Neuronal stem cell (in vitro differentiated cells): Measurements from ENCODE around the gene MLYCD.

Experiments
- DNase-seq: peaks from one replicate; pipeline ENCODE4 v3.0.0-alpha.2; 2013; ENCODE audit warnings: low spot score
- H2AFZ ChIP-seq: one replicate; pipeline ENCODE4 v1.6.1; 2013; ENCODE audit warnings: mild to moderate bottlenecking, low read length, inconsistent platforms
- H2AK5ac ChIP-seq: 2 replicates; pipeline ENCODE4 v1.6.1; 2013; ENCODE audit warnings: low read depth, mild to moderate bottlenecking, inconsistent platforms, low read length, moderate library complexity, mixed read lengths
- H2BK120ac ChIP-seq: 2 replicates; pipeline ENCODE4 v1.6.1; 2013; ENCODE audit warnings: low read depth, mild to moderate bottlenecking, inconsistent platforms, low read length, moderate library complexity, mixed read lengths
- H2BK12ac ChIP-seq: one replicate; pipeline ENCODE4 v1.6.1; 2013; ENCODE audit warnings: low read length, inconsistent platforms
- H2BK15ac ChIP-seq: 2 replicates; pipeline ENCODE4 v1.6.1; 2013; ENCODE audit warnings: mild to moderate bottlenecking, low read length, inconsistent platforms, mixed read lengths
- H2BK5ac ChIP-seq: one replicate; pipeline ENCODE4 v1.6.1; 2013; ENCODE audit warnings: inconsistent platforms, mild to moderate bottlenecking, low read length, moderate library complexity
- H3K14ac ChIP-seq: one replicate; pipeline ENCODE4 v1.6.1; 2013; ENCODE audit warnings: low read length, inconsistent platforms
- H3K18ac ChIP-seq: 2 replicates; pipeline ENCODE4 v1.6.1; 2013; ENCODE audit warnings: low read length, inconsistent platforms
- H3K23ac ChIP-seq: 2 replicates; pipeline ENCODE4 v1.6.1; 2013; ENCODE audit warnings: low read depth, mild to moderate bottlenecking, mixed read lengths, low read length, inconsistent platforms; ENCODE audit not compliant: poor library complexity
- H3K27ac ChIP-seq: replicated peaks from 3 replicates; pipeline ENCODE4 v1.5.1; 2013; ENCODE audit warnings: low read length, inconsistent platforms
- H3K27me3 ChIP-seq, 3 experiments: 2 replicates each; pipeline ENCODE4 v1.6.1; 2013; ENCODE audit warnings: low read length in 3 of 3, mild to moderate bottlenecking in 2 of 3, inconsistent platforms in 1 of 3, low read depth in 1 of 3, mixed read lengths in 1 of 3, moderate library complexity in 1 of 3; ENCODE audit not compliant: control insufficient read depth in 3 of 3, insufficient read depth in 3 of 3
- H3K36me3 ChIP-seq, 2 donors: replicated peaks in 1 of 2; 2 replicates each; pipeline ENCODE4 v1.6.1; 2013; ENCODE audit warnings: low read length in 2 of 2; ENCODE audit not compliant: control insufficient read depth in 2 of 2, insufficient read depth in 2 of 2
- H3K4ac ChIP-seq: 2 replicates; pipeline ENCODE4 v1.6.1; 2013; ENCODE audit warnings: inconsistent platforms, mild to moderate bottlenecking, low read length, moderate library complexity
- H3K4me1 ChIP-seq, 2 donors: 1 replicate in 1 of 2; 2 replicates in 1 of 2; pipeline ENCODE4 v1.6.1; 2013; ENCODE audit warnings: low read length in 2 of 2, low read depth in 1 of 2; ENCODE audit not compliant: control insufficient read depth in 2 of 2, insufficient read depth in 1 of 2
- H3K4me2 ChIP-seq: one replicate; pipeline ENCODE4 v1.6.1; 2013; ENCODE audit warnings: mild to moderate bottlenecking, low read length, inconsistent platforms; ENCODE audit not compliant: insufficient read depth, poor library complexity, severe bottlenecking
- H3K4me3 ChIP-seq, 2 donors: 2 replicates each; pipeline ENCODE4 v1.5.1; 2013; ENCODE audit warnings: low read length in 2 of 2, mild to moderate bottlenecking in 2 of 2, inconsistent platforms in 1 of 2, moderate library complexity in 1 of 2
- H3K79me1 ChIP-seq: one replicate; pipeline ENCODE4 v1.6.1; 2013; ENCODE audit warnings: low read depth, mild to moderate bottlenecking, inconsistent platforms, low read length, moderate library complexity
- H3K9ac ChIP-seq: one replicate; pipeline ENCODE4 v1.6.1; 2013; ENCODE audit warnings: mild to moderate bottlenecking, low read depth, low read length, inconsistent platforms; ENCODE audit not compliant: poor library complexity
- H3K9me3 ChIP-seq, 2 donors: replicated peaks in 1 of 2; 2 replicates each; pipeline versions ENCODE3 to v1.6.1; 2013; ENCODE audit warnings: low read length in 2 of 2, mild to moderate bottlenecking in 2 of 2, inconsistent platforms in 1 of 2, low read depth in 1 of 2, mixed read lengths in 1 of 2, moderate library complexity in 1 of 2; ENCODE audit not compliant: control insufficient read depth in 2 of 2, insufficient read depth in 1 of 2
- H4K8ac ChIP-seq: one replicate; pipeline ENCODE4 v1.6.1; 2013; ENCODE audit warnings: low read depth, mild to moderate bottlenecking, inconsistent platforms, low read length, moderate library complexity
- H4K91ac ChIP-seq: one replicate; pipeline ENCODE4 v1.6.1; 2013; ENCODE audit warnings: low read length, low read depth, mild to moderate bottlenecking, inconsistent platforms; ENCODE audit not compliant: poor library complexity
- WGBS, 2 donors: extraction: QIAGEN DNeasy Blood & Tissue Kit; methylation state at CpG; one replicate each; pipeline ENCODE4 v1.1.7; 2013; ENCODE audit warnings: missing lambda C conversion rate in 2 of 2, mixed read lengths in 1 of 2; ENCODE audit not compliant: insufficient read length in 2 of 2, insufficient replicate concordance in 1 of 2; ENCODE audit errors: extremely low coverage in 2 of 2; 5-methylcytosine and 5-hydroxymethylcytosine counted together

MLYCD gene

GRCh38 chr16:83929811-83930555 is 31.1 kb downstream of the MLYCD start:
- Histone ChIP-seq H3K4me1 (peaks cover 3 to 4% of the 10 kb centered on the region in 2 donors), H2AK5ac (peak overlapping the region; percentile 10), H3K27ac (no peak overlapping the region), H3K18ac (peak overlapping the region; percentile 38), H3K14ac (peak overlapping the region; percentile 6), H3K79me1 (no peaks in the 10 kb centered on the region), H3K9me3 (no peaks in the 10 kb centered on the region), H3K23ac (peak overlapping the region; percentile 97), H2BK15ac (no peak overlapping the region), H3K9ac (no peak overlapping the region), H4K91ac (no peak overlapping the region), H2BK5ac (no peak overlapping the region), H2AFZ (no peak overlapping the region), H3K4ac (no peak overlapping the region), H3K36me3 (no peaks in the 10 kb centered on the region), H2BK120ac (peak overlapping the region; percentile 81), H2BK12ac (no peak overlapping the region), H3K4me3 (peak overlapping the region in 1 of 2 donors; percentile 23), H3K4me2 (no peak overlapping the region), H4K8ac (peak overlapping the region; percentile 23), H3K27me3 (no peaks in the 10 kb centered on the region)
- no peak for DNase-seq
- WGBS, 2 donors: no CpG with 5 or more reads among the region's 17 CpGs

GRCh38 chr16:83930730-83931500 is 32.0 kb downstream of the MLYCD start:
- Histone ChIP-seq H3K27me3 (no peaks in the 10 kb centered on the region), H2AK5ac (peak overlapping the region; percentile 91), H3K14ac (peak overlapping the region; percentile 56), H3K4me2 (no peak overlapping the region), H3K4me3 (no peak overlapping the region), H2BK5ac (no peak overlapping the region), H3K79me1 (peaks cover 2% of the 10 kb centered on the region), H2AFZ (no peak overlapping the region), H3K23ac (peak overlapping the region; percentile 85), H3K4me1 (peaks cover 0 to 4% of the 10 kb centered on the region in 2 donors), H3K4ac (no peak overlapping the region), H3K18ac (peak overlapping the region; percentile 28), H3K9ac (peak overlapping the region; percentile 21), H2BK15ac (no peak overlapping the region), H3K36me3 (no peaks in the 10 kb centered on the region), H2BK120ac (peak overlapping the region; percentile 47), H4K8ac (peak overlapping the region; percentile 3), H3K27ac (no peak overlapping the region), H2BK12ac (peak overlapping the region; percentile 41), H3K9me3 (no peaks in the 10 kb centered on the region), H4K91ac (peak overlapping the region; percentile 30)
- no peak for DNase-seq
- no CpG with 5 or more reads among the region's 22 CpGs for WGBS, 2 donors

- Histone ChIP-seq H3K36me3 (no peaks in the 10 kb centered on the region), H4K91ac (no peak overlapping the region)
Measured at GRCh38 chr16:83931556-83931955, 32.6 kb downstream of the MLYCD start.

GRCh38 chr16:83932304-83932703 is 33.4 kb downstream of the MLYCD start:
- H3K14ac ChIP-seq: no peak overlapping the region
- H3K4ac ChIP-seq: no peak overlapping the region
- no peaks in the 10 kb centered on the region for H3K4me1 ChIP-seq
- H4K8ac ChIP-seq: no peak overlapping the region
- H4K91ac ChIP-seq: no peak overlapping the region
- peak overlapping the region; percentile 46 for H3K18ac ChIP-seq
- no peak overlapping the region for H2AFZ ChIP-seq
- no peak overlapping the region for H2BK15ac ChIP-seq
- H3K4me3 ChIP-seq: no peak overlapping the region
- H2AK5ac ChIP-seq: peak overlapping the region; percentile 61
- no peak for DNase-seq
- H3K4me2 ChIP-seq: no peak overlapping the region
- peaks cover 0 to 4% of the 10 kb centered on the region in 2 donors for H3K9me3 ChIP-seq
- H3K9ac ChIP-seq: no peak overlapping the region
- WGBS, 2 donors: no CpG with 5 or more reads among the region's 11 CpGs
- peaks cover 2% of the 10 kb centered on the region for H3K79me1 ChIP-seq
- H2BK120ac ChIP-seq: no peak overlapping the region
- H3K27me3 ChIP-seq: no peaks in the 10 kb centered on the region
- H3K36me3 ChIP-seq: no peaks in the 10 kb centered on the region
- H2BK5ac ChIP-seq: peak overlapping the region; percentile 66
- H2BK12ac ChIP-seq: no peak overlapping the region
- peak overlapping the region; percentile 90 for H3K23ac ChIP-seq
- no peak overlapping the region for H3K27ac ChIP-seq

More at GRCh38 chr16:83931556-83931955, 32.6 kb downstream of the MLYCD start:
- Histone ChIP-seq H3K4me1 (peaks cover 0 to 3% of the 10 kb centered on the region in 2 donors), H3K4me3 (no peak overlapping the region), H3K9me3 (no peaks in the 10 kb centered on the region), H2AK5ac (peak overlapping the region; percentile 37), H3K27me3 (no peaks in the 10 kb centered on the region), H3K18ac (peak overlapping the region; percentile 38), H3K27ac (no peak overlapping the region), H3K79me1 (peaks cover 2% of the 10 kb centered on the region), H2BK12ac (peak overlapping the region; percentile 41), H3K4ac (no peak overlapping the region), H4K8ac (peak overlapping the region; percentile 3), H2BK120ac (peak overlapping the region; percentile 47), H3K4me2 (no peak overlapping the region), H2AFZ (no peak overlapping the region), H3K9ac (peak overlapping the region; percentile 21), H2BK15ac (no peak overlapping the region), H3K23ac (peak overlapping the region; percentile 85), H2BK5ac (peak overlapping the region; percentile 66), H3K14ac (peak overlapping the region; percentile 56)
- no peak for DNase-seq
- no CpG with 5 or more reads among the region's 17 CpGs for WGBS, 2 donors
